RWPE1 (cell line): ENCODE results near the gene GCLC.
A peak's percentile ranks its signal among the peaks of the same experiment; 100 is the strongest.

ENCODE experiments used
- CTCF ChIA-PET: fragments of 350-600 bp; sonication (Branson Sonifier 250); formaldehyde crosslinking; extraction: SDS; loops from one replicate; lab custom pipeline; 2021; lab: Yijun Ruan, JAX
- POLR2A ChIA-PET: fragments of 400-600 bp; formaldehyde crosslinking; extraction: SDS; loops from one replicate; lab custom pipeline; 2020; ENCODE audit warnings: antibody characterized with exemption; ENCODE audit not compliant: low non-redundant PET; lab: Yijun Ruan, JAX
- DNase-seq: peaks from one replicate; pipeline ENCODE4 v3.0.0; 2012; ENCODE audit warnings: low spot score
- H3K27ac ChIP-seq: fragments of 450-650 bp; 2 replicates; pipeline ENCODE4 v1.5.1; 2017
- CTCF ChIP-seq: fragments of 450-650 bp; conservative IDR thresholded peaks from 2 replicates; pipeline ENCODE4 v1.5.1; 2017; ENCODE audit warnings: low read depth, mild to moderate bottlenecking

The GCLC gene

GRCh38 chr6:53585208-53585900 is 40.5 kb upstream of the GCLC start:
- no peak overlapping the region for H3K27ac ChIP-seq
- DNase-seq = no peak
- POLR2A ChIA-PET = no interaction called here
- CTCF ChIA-PET = interaction anchor here (1.0 kb wide), 1 partner anchor 10 kb away, joined by 4 read pairs; no protein-coding TSS in a partner anchor
- no peak for TF ChIP-seq CTCF

GRCh38 chr6:53584726-53585125 is 39.8 kb upstream of the GCLC start:
- no peak for DNase-seq
- ChIA-PET CTCF (no interaction called here), POLR2A (no interaction called here)
- TF ChIP-seq CTCF = no peak
- H3K27ac ChIP-seq = no peak overlapping the region

GRCh38 chr6:53583451-53583850 is 38.5 kb upstream of the GCLC start:
- no peak for DNase-seq
- no peak for TF ChIP-seq CTCF
- CTCF ChIA-PET = no interaction called here
- no peak overlapping the region for H3K27ac ChIP-seq
- POLR2A ChIA-PET = no interaction called here

GRCh38 chr6:53582963-53583362 is 38.1 kb upstream of the GCLC start:
- DNase-seq = peak; percentile 66
- POLR2A ChIA-PET = no interaction called here
- no peak for TF ChIP-seq CTCF
- no peak overlapping the region for H3K27ac ChIP-seq
- CTCF ChIA-PET = no interaction called here

GRCh38 chr6:53581856-53582255 is 37.0 kb upstream of the GCLC start:
- CTCF ChIA-PET = no interaction called here

GRCh38 chr6:53581173-53581773 is 36.4 kb upstream of the GCLC start:
- CTCF ChIA-PET = no interaction called here
- H3K27ac ChIP-seq = no peak overlapping the region
- no peak for DNase-seq
- POLR2A ChIA-PET = no interaction called here
- TF ChIP-seq CTCF = no peak

More at GRCh38 chr6:53581856-53582255, 37.0 kb upstream of the GCLC start:
- TF ChIP-seq CTCF = no peak
- POLR2A ChIA-PET = no interaction called here
- H3K27ac ChIP-seq = no peak overlapping the region
- DNase-seq = no peak
